ENCODE measurements around the gene COBL.

COBL gene

DNA sequence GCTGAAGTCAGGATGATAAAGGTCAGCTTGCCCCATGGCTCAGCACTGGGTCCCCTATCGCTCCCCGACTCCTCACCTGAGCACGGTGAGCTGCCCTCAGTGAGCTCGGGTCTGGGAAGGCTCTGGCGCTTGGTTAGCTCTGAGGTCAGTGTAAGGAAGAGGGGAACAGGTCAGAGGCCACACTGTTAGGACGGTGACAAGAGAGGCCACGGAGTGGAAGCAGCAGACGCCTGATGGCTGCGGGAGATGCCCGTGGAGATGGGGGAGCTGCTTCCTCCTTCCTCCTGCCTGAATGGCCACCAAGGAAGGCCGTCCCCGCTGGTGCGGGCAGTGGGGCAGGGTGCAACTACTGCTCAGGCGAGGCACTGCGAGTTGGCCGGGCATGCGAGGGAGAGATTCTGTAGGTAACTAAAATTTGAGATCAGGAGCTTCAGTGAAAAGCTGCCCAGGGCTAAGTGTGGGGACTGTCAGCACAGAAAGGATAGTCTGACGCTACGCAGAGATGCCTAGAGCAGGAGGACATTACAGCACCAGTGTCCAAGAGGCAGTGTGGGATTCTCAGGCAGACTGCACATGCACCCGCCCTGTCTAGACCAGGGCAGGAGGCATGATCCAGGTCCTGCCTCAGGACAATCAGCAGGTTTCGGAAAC lies 302.6 kb downstream of the COBL start:
- Mint-ChIP-seq H3K36me3 (ENCODE audit: insufficient read depth) (peaks cover 3% of the 10 kb centered on the region), H3K4me1 (peaks cover 11% of the 10 kb centered on the region), H3K4me3 (no peak overlapping the region), H3K27ac (ENCODE audit: low read depth) (no peak overlapping the region), H3K9me3 (peaks cover 10% of the 10 kb centered on the region), H3K27me3 (peaks cover 18% of the 10 kb centered on the region)
- no peak for DNase-seq (ENCODE audit: low spot score in 2 of 2)
- ATAC-seq (replicated peaks; ENCODE audit: extremely low read depth, poor library complexity, severe bottlenecking), result no peak

DNA sequence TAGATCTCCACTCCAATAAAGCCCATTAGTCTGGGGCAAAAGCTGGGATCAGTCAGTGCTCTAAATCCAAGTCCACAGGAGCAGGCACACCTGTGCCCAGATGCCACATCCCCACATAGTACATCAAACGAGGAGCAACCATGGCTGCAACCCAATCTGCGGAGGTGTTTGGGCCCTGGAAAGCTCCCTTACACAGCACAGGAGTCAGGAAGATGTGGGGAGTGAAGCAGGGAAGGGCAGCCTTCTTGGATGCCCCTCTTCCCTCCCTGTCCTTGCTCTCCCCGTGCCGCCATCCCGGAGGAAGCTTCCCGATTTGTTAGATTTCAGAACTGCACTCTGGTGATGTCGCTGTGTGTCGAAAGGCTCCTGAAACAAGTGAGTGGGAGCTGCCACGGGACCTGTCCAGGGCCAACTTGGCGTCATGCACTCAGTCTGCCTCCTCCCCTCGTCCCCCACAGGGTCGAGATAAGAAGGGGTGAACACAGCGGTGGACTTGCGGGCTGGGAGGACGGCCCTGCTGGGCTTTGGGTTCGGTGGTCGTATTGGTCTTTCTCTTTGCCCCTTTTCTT lies 303.3 kb downstream of the COBL start:
- Mint-ChIP-seq H3K36me3 (ENCODE audit: insufficient read depth) (peaks cover 3% of the 10 kb centered on the region), H3K4me1 (peaks cover 8% of the 10 kb centered on the region), H3K4me3 (no peak overlapping the region), H3K27ac (ENCODE audit: low read depth) (no peak overlapping the region), H3K9me3 (peaks cover 7% of the 10 kb centered on the region), H3K27me3 (peaks cover 18% of the 10 kb centered on the region)
- DNase-seq (ENCODE audit: low spot score in 2 of 2), result no peak
- no peak for ATAC-seq (replicated peaks; ENCODE audit: extremely low read depth, poor library complexity, severe bottlenecking)

DNA sequence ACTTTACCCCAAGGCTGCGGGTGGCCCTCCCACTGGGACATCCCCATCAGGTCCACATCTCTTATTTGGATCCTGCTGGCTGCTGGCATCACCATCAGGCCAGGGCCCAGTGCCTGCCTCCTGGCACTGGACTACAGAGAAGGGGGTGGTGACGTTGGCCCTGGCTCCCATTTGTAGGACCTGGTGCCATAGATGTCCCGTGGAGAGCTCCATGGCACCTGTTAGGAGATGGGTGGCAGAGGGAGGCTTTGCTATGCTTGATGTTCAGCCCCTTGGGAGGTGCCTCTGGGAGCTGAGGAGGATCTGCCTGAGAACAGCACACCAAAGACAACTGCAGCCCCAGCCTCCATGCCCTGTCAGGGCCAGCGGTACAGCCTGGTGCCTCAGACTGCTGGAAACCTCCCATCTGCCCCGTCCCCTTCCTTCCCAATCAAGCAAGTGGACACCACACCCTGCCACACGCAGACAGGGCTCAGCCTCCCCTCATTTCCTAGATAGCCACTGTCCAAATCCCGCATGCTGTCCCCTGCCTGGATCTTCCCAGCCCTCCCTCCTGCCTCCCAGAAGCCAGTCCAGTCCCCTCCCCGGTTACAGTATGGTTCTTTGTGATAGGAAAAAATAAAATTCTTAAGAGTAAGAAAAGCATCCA lies 303.9 kb downstream of the COBL start:
- Mint-ChIP-seq H3K4me3 (no peak overlapping the region), H3K27me3 (peaks cover 18% of the 10 kb centered on the region), H3K4me1 (peaks cover 2% of the 10 kb centered on the region), H3K36me3 (ENCODE audit: insufficient read depth) (no peaks in the 10 kb centered on the region), H3K27ac (ENCODE audit: low read depth) (no peak overlapping the region), H3K9me3 (peaks cover 1% of the 10 kb centered on the region)
- ATAC-seq (replicated peaks; ENCODE audit: extremely low read depth, poor library complexity, severe bottlenecking) (no peak), DNase-seq (ENCODE audit: low spot score in 2 of 2) (no peak)

DNA sequence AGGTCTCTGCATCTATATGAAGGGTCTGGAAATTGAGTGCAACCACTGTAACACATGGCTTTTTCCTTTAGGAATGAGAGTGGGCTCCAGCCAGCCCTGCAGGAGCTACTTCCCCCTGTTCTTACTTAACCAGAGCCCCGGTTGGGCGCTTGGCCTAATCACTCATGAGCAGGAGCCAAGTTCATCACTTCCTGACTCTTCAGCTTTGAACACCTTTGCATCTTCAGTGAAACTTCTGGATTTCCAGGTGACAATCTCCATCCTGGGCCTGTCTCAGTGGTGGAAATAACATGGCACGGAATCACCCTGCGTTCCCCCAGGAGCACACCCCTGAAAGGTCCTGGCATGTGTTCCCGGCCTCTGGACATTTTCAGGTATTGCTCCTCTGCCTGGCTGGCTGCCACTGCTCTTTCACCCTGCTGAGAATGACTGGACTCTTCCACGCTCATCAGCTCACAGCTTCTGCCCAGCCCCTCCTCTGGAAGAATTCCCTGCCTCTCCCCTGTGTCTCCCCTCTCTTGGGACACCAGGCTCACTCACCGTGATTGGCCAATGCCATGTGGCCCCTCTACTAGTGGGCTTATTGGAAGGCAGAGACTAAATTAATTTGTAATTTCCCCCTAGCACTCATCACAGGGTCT lies 304.8 kb downstream of the COBL start:
- Mint-ChIP-seq H3K4me1 (no peaks in the 10 kb centered on the region), H3K27me3 (peaks cover 18% of the 10 kb centered on the region), H3K9me3 (no peaks in the 10 kb centered on the region), H3K4me3 (no peak overlapping the region), H3K36me3 (ENCODE audit: insufficient read depth) (no peaks in the 10 kb centered on the region), H3K27ac (ENCODE audit: low read depth) (no peak overlapping the region)
- DNase-seq (ENCODE audit: low spot score in 2 of 2) (no peak), ATAC-seq (replicated peaks; ENCODE audit: extremely low read depth, poor library complexity, severe bottlenecking) (no peak)

DNA sequence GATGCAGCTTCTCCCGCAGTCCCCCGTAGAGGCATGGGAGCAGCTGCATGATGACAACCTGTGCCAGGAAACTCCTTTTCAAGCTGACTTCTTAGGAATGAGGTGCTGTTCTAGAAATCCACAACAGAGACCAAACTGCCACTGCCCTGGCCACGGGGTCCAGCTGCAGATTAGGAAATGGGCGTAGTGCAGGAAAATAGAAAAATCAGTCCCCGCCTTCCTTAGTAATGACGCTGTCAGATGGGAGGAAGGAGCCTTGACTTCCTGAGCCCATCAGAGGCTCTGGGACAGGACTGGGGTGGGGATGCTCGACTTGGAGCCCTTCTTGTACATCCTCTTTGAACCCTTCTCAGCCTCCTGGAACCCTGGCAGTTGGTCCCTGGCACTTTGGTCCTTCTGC lies 306.1 kb downstream of the COBL start:
- no peak overlapping the region for H3K4me3 Mint-ChIP-seq
- no peaks in the 10 kb centered on the region for H3K36me3 Mint-ChIP-seq (ENCODE audit: insufficient read depth)
- H3K27ac Mint-ChIP-seq (ENCODE audit: low read depth), result no peak overlapping the region
- no peak for ATAC-seq (replicated peaks; ENCODE audit: extremely low read depth, poor library complexity, severe bottlenecking)
- H3K9me3 Mint-ChIP-seq, result no peaks in the 10 kb centered on the region
- no peak for DNase-seq (ENCODE audit: low spot score in 2 of 2)
- peaks cover 18% of the 10 kb centered on the region for H3K27me3 Mint-ChIP-seq
- no peaks in the 10 kb centered on the region for H3K4me1 Mint-ChIP-seq

DNA sequence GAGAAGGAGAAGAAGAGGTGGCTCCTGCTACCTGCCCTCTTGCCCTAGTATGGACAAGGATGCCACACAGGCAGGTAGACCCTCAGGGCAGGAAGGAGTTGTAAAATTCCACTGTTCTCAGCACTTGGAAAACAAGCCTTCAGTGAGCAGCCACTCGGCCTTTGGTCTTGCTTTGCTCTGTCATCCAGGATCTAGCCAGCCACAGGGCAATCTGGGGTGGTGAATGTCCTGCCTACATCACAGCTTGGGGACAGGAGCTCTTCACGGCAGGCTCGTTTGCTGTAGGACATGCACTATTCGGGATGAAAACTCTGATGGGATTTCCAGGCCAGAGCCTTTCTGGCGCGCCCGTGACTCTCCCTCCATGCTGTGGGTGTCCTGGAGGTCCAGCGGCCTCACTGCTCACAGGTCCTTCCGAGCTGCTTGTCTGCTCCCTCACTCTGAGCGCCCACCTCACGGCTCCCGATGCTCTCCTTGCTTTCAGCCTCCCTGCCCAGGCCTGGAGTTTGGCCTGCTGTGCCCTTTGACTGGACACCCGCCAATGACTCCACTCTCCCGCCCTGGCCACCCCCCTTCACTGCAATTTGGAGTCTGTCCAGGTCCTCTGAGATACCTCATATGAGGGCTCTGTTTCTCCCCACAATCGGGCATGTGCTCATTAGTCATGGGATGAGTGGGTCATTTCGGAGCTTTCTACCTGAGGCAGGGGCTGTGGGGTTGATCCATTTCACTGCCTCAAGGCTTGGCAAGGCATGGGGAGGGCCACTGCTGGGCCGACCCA lies 306.7 kb downstream of the COBL start:
- DNase-seq (ENCODE audit: low spot score in 2 of 2), result no peak
- ATAC-seq (replicated peaks; ENCODE audit: extremely low read depth, poor library complexity, severe bottlenecking), result no peak

DNA sequence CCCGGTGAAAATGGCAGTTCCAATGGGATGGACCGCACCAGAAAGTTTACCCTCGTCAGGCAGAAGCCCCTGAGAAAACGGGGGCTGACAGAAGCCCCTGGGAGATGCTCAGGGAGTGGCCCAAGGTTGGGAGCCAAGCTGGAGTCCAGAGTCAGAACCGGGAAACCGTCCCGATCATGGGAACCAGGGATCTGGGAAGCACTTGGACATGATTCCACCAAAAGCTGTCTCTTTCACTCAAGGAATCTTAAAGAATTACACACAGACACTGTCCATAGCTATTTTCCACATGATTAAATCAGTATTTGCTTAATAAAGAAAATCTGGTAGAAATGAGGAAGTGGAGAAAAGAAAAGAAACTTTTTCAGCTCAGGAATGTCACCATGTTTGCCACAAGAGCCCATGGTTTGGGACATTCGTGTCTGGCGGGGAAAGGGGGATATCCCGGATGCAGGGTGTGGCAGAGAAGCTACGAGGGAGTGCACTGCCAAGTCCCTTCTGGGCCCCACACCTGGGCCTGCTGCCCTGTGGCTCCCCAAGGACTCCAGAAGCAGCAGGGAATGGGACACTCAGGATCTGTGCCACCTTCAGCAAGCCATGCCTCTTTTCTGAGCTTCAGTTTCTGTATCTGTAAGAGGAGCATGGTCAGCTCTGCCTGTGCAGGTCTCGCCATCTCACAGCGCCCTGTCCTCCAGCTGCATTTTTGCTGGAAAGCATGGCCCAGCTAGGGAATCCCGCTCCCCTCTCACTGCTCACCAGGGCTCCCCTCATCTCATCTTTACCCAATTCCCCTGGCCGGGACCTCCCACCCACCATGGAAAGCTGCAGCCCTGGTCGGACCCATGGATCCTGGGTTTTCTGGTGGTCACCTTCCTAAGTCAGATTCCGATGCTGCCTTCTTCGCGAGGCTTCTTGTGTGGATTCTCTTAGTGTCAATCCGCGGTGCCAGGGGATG lies 308.8 kb downstream of the COBL start:
- no peaks in the 10 kb centered on the region for H3K4me1 Mint-ChIP-seq

More for the DNA sequence above, 306.7 kb downstream of the COBL start:
- Mint-ChIP-seq H3K9me3 (no peaks in the 10 kb centered on the region), H3K36me3 (ENCODE audit: insufficient read depth) (no peaks in the 10 kb centered on the region), H3K4me1 (no peaks in the 10 kb centered on the region), H3K4me3 (no peak overlapping the region), H3K27me3 (peaks cover 18% of the 10 kb centered on the region), H3K27ac (ENCODE audit: low read depth) (no peak overlapping the region)

DNA sequence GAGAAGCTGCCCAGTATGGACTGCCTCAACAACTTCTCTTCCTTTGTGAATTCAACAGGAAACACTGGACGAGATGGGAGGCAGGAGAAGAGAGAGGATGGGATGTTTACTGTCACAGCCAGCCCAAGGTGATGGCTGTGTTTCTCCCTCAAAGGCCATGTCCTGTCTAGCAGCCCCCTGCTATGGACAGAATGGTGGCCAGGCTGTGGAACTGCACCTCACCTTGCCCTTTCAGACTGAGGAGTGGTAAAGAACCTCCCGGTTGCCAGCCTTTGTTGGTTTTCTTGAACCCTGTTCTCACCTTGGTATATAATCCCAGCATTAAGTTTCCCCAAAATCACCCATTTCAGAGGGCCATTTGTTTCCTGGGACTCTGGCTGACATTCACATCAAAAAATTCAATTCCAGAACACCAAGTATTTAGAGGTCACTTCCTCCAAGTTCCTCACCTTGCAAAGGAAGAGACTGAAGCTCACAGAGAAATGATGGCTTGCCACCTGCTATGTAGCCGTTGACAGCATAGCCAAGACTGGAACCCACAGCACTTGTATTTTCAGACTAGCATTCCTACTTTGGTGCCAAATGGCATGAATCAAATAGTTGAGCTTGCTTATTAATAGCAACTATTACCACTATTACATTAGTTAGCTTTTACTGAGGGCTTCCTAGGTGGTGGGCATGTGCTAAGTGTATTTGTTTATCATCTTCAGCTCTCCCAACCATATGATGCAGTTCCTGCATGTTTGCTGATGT lies 309.9 kb downstream of the COBL start:
- ATAC-seq (replicated peaks; ENCODE audit: extremely low read depth, poor library complexity, severe bottlenecking) (no peak), DNase-seq (ENCODE audit: low spot score in 2 of 2) (no peak)
- Mint-ChIP-seq H3K4me1 (no peaks in the 10 kb centered on the region), H3K27me3 (peaks cover 9% of the 10 kb centered on the region), H3K36me3 (ENCODE audit: insufficient read depth) (no peaks in the 10 kb centered on the region), H3K9me3 (no peaks in the 10 kb centered on the region), H3K4me3 (no peak overlapping the region), H3K27ac (ENCODE audit: low read depth) (no peak overlapping the region)

More for the DNA sequence above, 308.8 kb downstream of the COBL start:
- DNase-seq (ENCODE audit: low spot score in 2 of 2) (no peak), ATAC-seq (replicated peaks; ENCODE audit: extremely low read depth, poor library complexity, severe bottlenecking) (no peak)
- no peak overlapping the region for H3K4me3 Mint-ChIP-seq
- H3K9me3 Mint-ChIP-seq, result no peaks in the 10 kb centered on the region
- H3K36me3 Mint-ChIP-seq (ENCODE audit: insufficient read depth), result no peaks in the 10 kb centered on the region
- H3K27me3 Mint-ChIP-seq, result peaks cover 11% of the 10 kb centered on the region
- no peak overlapping the region for H3K27ac Mint-ChIP-seq (ENCODE audit: low read depth)

- Mint-ChIP-seq H3K27me3 (peaks cover 4% of the 10 kb centered on the region), H3K36me3 (ENCODE audit: insufficient read depth) (no peaks in the 10 kb centered on the region), H3K4me3 (no peak overlapping the region), H3K9me3 (no peaks in the 10 kb centered on the region), H3K4me1 (no peaks in the 10 kb centered on the region), H3K27ac (ENCODE audit: low read depth) (no peak overlapping the region)
- DNase-seq (ENCODE audit: low spot score in 2 of 2) (no peak), ATAC-seq (replicated peaks; ENCODE audit: extremely low read depth, poor library complexity, severe bottlenecking) (no peak)
These were observed 311.5 kb downstream of the COBL start for GRCh38 chr7:51005074-51005473.

GRCh38 chr7:51000956-51001355 lies 315.7 kb downstream of the COBL start:
- H3K9me3 Mint-ChIP-seq, result no peaks in the 10 kb centered on the region
- H3K27ac Mint-ChIP-seq (ENCODE audit: low read depth), result no peak overlapping the region
- no peak overlapping the region for H3K4me3 Mint-ChIP-seq
- DNase-seq (ENCODE audit: low spot score in 2 of 2) (no peak), ATAC-seq (replicated peaks; ENCODE audit: extremely low read depth, poor library complexity, severe bottlenecking) (no peak)
- no peaks in the 10 kb centered on the region for H3K36me3 Mint-ChIP-seq (ENCODE audit: insufficient read depth)
- H3K27me3 Mint-ChIP-seq, result peaks cover 7% of the 10 kb centered on the region
- no peaks in the 10 kb centered on the region for H3K4me1 Mint-ChIP-seq

GRCh38 chr7:50994753-50995319 lies 321.8 kb downstream of the COBL start:
- Mint-ChIP-seq H3K4me1 (no peaks in the 10 kb centered on the region), H3K4me3 (no peak overlapping the region), H3K27ac (ENCODE audit: low read depth) (no peak overlapping the region), H3K9me3 (no peaks in the 10 kb centered on the region), H3K36me3 (ENCODE audit: insufficient read depth) (no peaks in the 10 kb centered on the region), H3K27me3 (peaks cover 7% of the 10 kb centered on the region)
- ATAC-seq (replicated peaks; ENCODE audit: extremely low read depth, poor library complexity, severe bottlenecking), result no peak
- no peak for DNase-seq (ENCODE audit: low spot score in 2 of 2)
